GM13977 (cell line): Measurements from ENCODE around the gene PYY.

ENCODE experiments used
- DNase-seq: peaks from one replicate; pipeline ENCODE4 v3.0.0; 2012; ENCODE audit warnings: low spot score
- in situ Hi-C: fragments of 300-500 bp; cut with MboI; formaldehyde crosslinking; loops from one replicate; pipeline ENCODE4 v1.12.0; 2022; ENCODE audit warnings: low sequenced_read_pairs, low pct_unique_long_range_greater_than_20kb, mixed read lengths, inconsistent platforms; ENCODE audit not compliant: unreplicated experiment
- TF ChIP-seq, protein P1 (sequence below): IDR thresholded peaks from 2 replicates; pipeline ENCODE4 v1.5.1; 2012; ENCODE audit warnings: mild to moderate bottlenecking, control low read depth; ENCODE audit not compliant: insufficient read depth; ENCODE audit errors: extremely low read depth, missing control alignments

The PYY gene

DNA sequence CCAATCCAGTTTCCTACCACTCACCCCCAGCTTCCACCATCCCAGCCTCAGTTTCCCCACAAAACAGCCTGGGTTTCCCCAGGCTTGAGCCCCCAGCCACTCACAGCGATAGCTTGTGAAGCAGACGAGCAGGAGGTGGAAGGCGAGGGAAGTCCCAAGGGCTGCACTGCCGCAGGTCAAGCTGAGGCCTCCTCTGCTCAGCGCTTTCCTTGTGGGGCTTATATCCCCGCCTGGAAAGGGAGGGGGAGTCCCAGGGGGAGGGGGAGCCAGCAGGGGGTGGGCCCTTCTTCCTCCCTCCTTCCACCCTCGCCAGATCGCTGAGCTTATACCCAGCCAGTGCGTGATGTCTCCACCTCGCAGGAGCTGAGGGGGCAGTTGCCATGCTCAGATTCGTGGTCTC is at the start of gene PYY:
TSS of gene PYY (minus strand) at position 195 of the 400 bp plus-strand sequence. CDS start 457 bp downstream, outside the sequence.
- no peak for DNase-seq
- TF ChIP-seq, protein P1, sequence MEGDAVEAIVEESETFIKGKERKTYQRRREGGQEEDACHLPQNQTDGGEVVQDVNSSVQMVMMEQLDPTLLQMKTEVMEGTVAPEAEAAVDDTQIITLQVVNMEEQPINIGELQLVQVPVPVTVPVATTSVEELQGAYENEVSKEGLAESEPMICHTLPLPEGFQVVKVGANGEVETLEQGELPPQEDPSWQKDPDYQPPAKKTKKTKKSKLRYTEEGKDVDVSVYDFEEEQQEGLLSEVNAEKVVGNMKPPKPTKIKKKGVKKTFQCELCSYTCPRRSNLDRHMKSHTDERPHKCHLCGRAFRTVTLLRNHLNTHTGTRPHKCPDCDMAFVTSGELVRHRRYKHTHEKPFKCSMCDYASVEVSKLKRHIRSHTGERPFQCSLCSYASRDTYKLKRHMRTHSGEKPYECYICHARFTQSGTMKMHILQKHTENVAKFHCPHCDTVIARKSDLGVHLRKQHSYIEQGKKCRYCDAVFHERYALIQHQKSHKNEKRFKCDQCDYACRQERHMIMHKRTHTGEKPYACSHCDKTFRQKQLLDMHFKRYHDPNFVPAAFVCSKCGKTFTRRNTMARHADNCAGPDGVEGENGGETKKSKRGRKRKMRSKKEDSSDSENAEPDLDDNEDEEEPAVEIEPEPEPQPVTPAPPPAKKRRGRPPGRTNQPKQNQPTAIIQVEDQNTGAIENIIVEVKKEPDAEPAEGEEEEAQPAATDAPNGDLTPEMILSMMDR = no peak
- in situ Hi-C loops = no loop called here

DNA sequence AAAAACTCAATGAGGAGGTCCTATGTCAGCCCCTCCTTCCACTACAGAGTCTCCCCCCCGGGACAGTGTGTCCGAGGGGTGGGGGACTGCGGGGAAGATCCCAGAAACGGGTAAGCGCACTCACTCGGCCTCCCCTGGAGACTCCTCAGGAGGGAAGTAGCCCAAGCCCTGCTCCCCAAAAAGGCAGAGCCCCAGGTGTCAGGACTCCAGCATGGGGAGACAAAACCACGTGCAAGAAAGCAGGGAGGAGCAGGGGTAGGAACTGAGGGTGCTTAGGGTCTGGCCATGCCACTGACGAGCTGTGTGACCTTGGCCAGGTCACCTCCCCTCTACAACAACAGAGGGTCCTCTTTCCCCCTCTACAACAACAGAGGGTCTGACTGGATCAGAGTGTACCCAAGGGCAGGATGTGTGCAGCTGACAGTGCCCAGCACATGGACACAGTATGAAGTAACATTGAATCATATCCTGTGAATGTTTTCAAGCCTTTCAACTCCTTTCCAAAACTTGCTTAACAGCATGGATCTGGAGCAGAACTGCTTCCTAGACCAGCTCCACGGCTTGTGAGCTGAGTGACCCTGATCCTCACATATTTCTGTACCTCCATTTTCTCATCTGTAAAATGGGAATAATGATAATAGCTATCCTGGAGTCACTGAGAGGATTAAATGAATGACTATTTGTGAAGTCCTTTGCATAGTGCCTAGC is 48.6 kb upstream of the PYY start:
- in situ Hi-C loops = no loop called here
- TF ChIP-seq, protein P1 = no peak

DNA sequence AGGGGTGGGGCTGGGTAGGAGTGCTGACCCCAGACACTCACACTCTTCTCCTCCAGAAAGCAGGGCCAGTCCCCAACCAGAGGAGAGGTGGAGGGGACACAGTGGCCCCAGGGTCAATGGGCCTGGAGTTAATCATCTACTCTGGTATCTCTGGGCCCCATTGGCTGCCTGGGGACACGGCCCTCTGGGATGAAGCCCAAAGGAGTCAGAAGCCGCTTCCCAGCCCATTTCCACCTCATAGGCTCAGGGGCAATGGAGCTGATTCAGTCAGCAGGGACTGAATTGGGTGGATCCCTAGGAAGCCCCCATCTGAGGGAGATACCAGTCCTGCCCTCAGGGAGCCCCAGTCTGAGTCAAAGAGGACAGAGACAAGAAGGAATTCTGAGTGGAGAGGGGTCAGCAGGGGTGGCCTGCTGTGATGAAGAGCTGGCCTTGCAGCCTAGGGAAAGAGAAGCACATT is 47.8 kb upstream of the PYY start:
- TF ChIP-seq, protein P1 = no peak
- DNase-seq = no peak
- in situ Hi-C loops = no loop called here

More for the DNA sequence above, 48.6 kb upstream of the PYY start:
- no peak for DNase-seq

DNA sequence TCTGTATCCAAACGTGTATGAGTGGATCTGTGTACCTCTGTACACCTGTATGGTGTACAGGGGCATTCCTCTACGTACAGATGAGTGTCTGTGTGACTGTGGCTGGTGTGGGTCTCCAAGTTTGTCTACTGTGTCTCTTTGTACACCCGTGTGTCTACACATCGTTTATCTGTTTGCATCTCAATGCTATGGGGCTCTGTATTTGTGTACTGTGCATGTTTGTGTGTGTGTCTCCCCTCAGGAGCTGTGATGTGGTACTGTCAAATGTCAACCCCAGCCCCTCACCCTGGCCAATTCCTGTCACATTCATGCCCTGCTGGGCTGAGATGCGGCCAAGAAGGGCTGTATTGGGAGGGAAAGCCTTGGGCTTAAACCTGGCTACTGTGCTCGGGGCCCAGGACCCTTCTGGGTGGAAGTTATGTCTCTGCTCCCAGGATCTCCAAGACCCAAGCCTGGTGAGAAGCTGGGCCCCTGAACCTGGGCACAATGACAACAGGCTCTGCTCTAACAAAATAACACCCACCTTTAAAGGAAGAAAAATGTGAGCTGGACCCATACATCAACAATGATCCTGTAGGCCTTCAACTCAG is 47.2 kb upstream of the PYY start:
- TF ChIP-seq, protein P1 = no peak
- in situ Hi-C loops = no loop called here
- no peak for DNase-seq

DNA sequence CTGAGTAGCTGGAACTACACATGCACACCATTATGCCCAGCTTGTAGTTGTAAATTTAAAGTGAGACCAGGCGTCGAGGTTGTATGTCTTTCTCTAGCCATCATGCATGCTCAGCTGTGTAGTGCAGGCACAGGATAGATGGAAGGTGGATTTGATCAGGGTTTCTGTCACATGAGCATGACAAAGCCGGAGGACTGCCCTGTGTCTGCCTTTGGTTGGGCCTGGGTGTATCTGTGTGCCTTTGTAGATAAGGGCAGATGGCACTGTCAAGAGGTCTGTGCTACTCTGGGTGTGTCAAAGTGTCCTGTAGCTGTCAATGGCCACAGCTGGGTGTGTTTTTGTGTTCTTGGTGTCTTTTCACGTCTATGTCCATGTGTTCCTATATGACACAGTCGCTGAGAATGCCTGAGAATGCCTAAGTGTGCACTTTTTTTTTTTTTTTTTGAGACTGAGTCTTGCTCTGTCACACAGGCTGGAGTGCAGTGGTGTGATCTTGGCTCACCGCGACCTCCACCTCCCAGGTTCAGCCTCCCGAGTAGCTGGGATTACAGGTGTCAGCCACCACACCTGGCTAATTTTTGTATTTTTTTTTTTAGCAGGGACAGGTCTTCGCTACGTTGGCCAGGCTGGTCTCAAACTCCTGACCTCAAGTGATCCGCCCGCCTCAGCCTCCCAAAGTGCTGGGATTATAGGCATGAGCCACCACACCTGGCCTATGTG is 46.6 kb upstream of the PYY start:
- in situ Hi-C loops = no loop called here
- TF ChIP-seq, protein P1 = no peak
- no peak for DNase-seq

DNA sequence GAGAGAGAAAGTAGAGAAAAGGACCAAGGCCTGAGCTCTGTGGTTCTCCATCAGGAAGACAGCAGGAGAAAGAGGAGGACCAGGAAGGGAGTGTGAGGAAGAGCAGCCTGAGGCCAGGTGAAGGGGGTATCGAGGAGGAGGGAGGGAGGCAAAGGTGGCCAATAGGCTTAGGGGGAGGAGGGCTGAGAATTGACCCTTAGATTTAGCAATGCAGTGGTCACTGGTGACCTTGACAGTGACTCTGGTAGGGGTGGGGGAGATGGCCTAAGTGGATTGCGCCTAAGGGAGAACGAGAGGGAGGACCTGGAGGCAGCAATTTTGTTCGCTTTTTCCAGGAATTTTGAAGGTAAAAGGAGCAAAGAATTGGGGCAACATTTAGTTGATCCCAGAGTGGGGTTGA is 45.3 kb upstream of the PYY start:
- DNase-seq = no peak
- in situ Hi-C loops = loop anchor here (10.0 kb wide), 1 partner anchor 54 kb away; the partner anchor contains the start of gene PPY
- TF ChIP-seq, protein P1 = no peak
